NOMO-1 treated with dmso at 0.1 percent for 144 hours (cell line): ENCODE measurements around the gene SAGE1.
"Not testable (repeated sequence)": the region's sequence is repeated elsewhere in the genome, so short reads cannot be mapped to it uniquely, and the experiment has no call there.

ENCODE experiments used
- DNase-seq: peaks from one replicate; lab custom pipeline; 2025; ENCODE audit not compliant: unreplicated experiment; lab: John Stamatoyannopoulos, UW

The SAGE1 gene

DNA sequence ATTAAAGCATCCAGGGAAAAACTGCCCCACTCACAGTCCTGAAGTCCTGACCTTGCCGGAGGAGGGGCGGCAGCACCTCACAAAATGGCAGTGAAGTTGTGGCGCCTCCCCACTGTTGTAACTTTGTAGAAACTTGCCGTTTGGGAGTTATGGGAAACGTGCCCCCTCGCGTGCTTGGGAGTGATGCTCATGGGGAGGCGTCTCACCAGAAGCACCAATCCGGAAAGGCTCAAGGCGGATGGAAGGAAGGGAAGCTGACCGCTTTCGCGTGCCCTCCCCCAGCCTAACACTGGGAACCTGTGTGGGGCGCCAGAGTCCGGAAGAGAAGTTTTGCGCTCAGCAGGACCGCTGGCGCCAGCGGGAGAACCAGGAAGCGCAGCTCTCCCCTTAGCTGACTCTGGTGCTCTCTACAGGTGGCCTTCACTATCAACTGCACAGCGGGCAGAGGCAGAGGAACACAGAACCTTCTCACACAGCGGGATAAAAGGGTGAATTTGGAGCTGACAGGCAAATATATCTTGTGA is at the start of gene SAGE1, which contains the start of gene CT45A10:
TSS of gene SAGE1 (plus strand) at position 423 of the 524 bp plus-strand sequence. CDS start 2,527 bp downstream, outside the sequence.
TSS of gene CT45A10 (minus strand) at position 151 of the 524 bp plus-strand sequence. CDS start 8,100 bp downstream, outside the sequence.
- DNase-seq, result no peak

- DNase-seq, result not testable (repeated sequence)
Measured at GRCh38 chrX:135854438-135854837, 39.1 kb upstream of the SAGE1 start, which contains the start of gene CT45A8. Gene CT45A8 (minus strand): TSS chrX:135854538. CDS start chrX:135850783, 3,755 bp downstream.

- DNase-seq, result not testable (repeated sequence)
Measured at GRCh38 chrX:135871712-135872111, 21.8 kb upstream of the SAGE1 start, which contains the start of gene CT45A9. Gene CT45A9 (minus strand): TSS chrX:135871812. CDS start chrX:135868061, 3,751 bp downstream.

GRCh38 chrX:135882741-135883140 is 10.8 kb upstream of the SAGE1 start:
- not testable (repeated sequence) for DNase-seq

DNA sequence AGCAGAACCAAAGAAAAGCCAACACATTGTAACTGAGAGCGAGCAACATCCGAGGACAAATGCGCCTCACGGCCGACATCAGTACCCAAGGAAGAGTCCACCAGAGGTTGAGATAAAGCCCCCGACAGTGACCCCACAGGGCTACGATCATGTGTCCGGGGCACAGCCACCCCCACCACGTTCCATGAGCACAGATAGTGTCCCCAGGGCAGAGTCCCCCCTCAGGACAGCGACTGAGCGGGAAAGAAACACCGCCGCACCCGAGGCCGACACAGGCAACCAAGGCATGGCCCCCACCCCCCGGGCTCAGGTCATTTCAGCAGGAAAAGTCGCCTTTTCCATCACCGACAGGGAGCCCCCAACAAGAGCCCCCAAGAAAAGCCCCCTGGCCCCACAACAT is 5.3 kb upstream of the SAGE1 start:
- DNase-seq, result not testable (repeated sequence)

GRCh38 chrX:135888976-135889375 is 4.5 kb upstream of the SAGE1 start:
- DNase-seq, result not testable (repeated sequence)

DNA sequence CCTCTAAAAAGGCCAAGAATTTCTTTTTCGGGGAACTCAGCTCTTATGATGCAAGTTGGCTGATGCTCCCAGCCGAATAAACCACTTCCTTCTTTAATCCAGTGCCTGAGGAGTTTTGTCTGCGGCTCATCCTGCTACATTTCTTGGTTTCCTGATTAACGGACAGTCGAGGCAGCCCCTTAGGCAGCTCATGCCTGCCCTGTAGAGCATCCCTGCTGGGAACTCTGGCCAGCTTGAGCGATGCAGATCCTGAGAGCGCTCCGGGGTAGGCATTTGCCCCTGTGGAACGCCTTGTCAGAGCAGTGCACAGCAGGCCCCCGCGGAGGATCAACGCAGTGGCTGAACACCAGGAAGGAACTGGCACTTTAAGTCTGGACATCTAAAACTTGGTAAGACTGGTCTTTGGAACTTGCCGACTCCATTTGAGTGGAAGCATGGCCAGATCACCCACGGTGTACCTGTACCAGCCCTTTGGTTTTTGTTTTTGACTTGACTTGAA is 3.4 kb upstream of the SAGE1 start:
- DNase-seq, result no peak

GRCh38 chrX:135892781-135893180 is 735 bp upstream of the SAGE1 start:
- DNase-seq, result no peak

DNA sequence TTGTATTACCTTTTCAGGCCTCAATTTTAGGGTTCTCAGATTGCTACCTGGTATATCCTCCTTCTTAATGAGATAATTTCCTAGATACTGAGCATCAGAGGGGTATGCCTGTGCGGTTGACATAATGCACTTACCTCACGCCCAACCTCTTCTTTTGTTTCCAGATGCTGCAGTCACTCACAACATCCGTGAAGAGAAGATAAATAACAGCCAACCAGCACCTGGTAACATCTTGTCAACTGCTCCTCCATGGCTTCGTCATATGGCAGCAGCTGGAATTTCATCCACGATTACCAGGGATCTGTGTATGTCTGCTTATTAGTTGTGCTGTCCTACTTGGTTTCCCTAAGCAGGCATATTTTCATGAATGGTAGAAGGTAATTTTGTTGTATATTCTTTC is 16.7 kb downstream of the SAGE1 start:
- no peak for DNase-seq

DNA sequence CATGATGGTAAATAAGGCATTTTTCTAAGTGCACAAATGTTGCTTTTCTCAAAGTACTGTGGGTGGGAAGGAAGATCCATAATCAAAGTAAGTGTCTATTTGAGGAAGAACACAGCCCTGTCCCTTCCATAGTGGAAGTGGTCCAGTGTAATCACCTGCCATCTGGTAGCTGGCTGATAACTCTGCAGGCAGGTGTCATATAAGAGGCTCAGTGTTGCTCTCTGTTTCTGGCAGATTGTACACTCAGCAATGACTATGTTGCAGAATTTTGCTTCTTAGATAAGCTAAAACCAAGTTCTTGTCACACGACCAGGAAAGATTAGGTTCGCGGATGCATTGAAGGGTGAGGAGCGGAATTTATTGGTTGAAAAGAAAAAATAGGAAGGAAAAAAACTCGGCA is 20.9 kb downstream of the SAGE1 start:
- no peak for DNase-seq

DNA sequence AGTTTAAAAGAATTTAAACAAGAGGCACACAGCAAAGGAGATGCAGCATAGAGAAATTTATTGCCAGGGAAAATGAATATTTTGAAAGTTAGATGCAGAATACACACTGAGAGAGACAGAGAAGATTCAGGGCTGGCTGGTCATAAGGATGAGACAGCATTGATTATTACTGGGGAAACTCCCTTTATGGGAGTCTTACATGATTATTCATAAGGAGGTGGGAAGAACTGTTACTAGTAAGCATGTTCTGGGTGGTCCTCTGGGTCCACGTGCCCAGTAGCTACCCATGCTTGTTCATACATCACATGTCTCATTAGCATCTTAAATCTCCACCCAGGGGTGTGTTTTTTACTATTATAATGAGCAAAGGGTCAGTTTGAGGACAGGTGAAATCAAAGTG is 27.0 kb downstream of the SAGE1 start:
- not testable (repeated sequence) for DNase-seq

DNA sequence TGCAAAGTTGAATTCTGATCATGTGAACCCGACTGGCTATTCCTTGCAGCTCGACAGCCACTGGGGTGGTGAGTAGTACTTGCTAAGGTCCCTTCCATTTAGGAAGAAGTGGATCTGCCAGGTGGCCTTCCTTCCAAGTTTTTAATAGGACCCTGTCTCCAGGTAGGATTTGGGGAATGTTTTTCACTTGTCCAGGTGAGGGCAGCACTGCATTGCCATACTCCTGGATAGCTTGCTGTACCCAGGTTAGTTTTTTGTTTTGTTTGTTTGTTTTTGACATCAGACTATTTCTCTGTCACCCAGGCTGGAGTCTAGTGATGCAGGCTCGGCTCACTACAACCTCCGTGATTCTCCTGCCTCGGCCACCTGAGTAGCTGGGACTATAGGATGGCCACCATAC is 29.8 kb downstream of the SAGE1 start:
- no peak for DNase-seq

- no peak for DNase-seq
Measured at GRCh38 chrX:135927897-135928296, 34.4 kb downstream of the SAGE1 start.

- peak; percentile 16 for DNase-seq
Measured at GRCh38 chrX:135931644-135932487, 38.4 kb downstream of the SAGE1 start.

- peak; percentile 8 for DNase-seq
Measured at GRCh38 chrX:135944486-135944885, 51.0 kb downstream of the SAGE1 start.

- no peak for DNase-seq
Measured at GRCh38 chrX:135951291-135951690, 57.8 kb downstream of the SAGE1 start.
